Bronchial epithelial cell (primary cell): ENCODE data around the gene GRK2. TPM values are rescaled to one million over a fixed set of nuclear protein-coding genes. Genes with fewer than 3 reads are reported as not detected.
"Not testable (repeated sequence)": the region's sequence is repeated elsewhere in the genome, so short reads cannot be mapped to it uniquely, and the experiment has no call there.

Experiments
- DNase-seq: peaks from one replicate; pipeline ENCODE4 v3.0.0-alpha.2; 2010; ENCODE audit warnings: low read depth
- FAIRE-seq: peaks from 2 replicates; lab custom pipeline; 2011; peaks lifted over from hg19 to GRCh38; lab: Jason Lieb, UNC
- H3K27me3 ChIP-seq: 2 replicates; pipeline ENCODE4 v1.5.1; 2011; ENCODE audit warnings: low read length; ENCODE audit not compliant: control insufficient read depth, insufficient read depth
- H3K36me3 ChIP-seq: 2 replicates; pipeline ENCODE4 v1.5.1; 2011; ENCODE audit warnings: low read length; ENCODE audit not compliant: control insufficient read depth, insufficient read depth
- H3K4me3 ChIP-seq: 2 replicates; pipeline ENCODE4 v1.5.1; 2011; ENCODE audit warnings: mild to moderate bottlenecking, low read depth, low read length, control low read depth
- total RNA-seq: library from RNA; depleted of rRNA; stranded (reverse); fragments of >200 nt; gene quantifications from 2 replicates; pipeline ENCODE4 v1.2.1, GENCODE V29; 2014
- TF ChIP-seq, protein P1 (sequence below): IDR thresholded peaks from 2 replicates; pipeline ENCODE4 v1.5.1; 2011; ENCODE audit warnings: mild to moderate bottlenecking, moderate library complexity, low read length, control low read depth, inconsistent platforms; ENCODE audit not compliant: insufficient read depth, severe bottlenecking

Gene GRK2
- 55.0 and 77.4 TPM in 2 replicates for total RNA-seq

- FAIRE-seq: no peak
- H3K27me3 ChIP-seq: no peaks in the 10 kb centered on the region
- no peak for DNase-seq
- peaks cover 17% of the 10 kb centered on the region for H3K36me3 ChIP-seq
- H3K4me3 ChIP-seq: peak within 1 kb of the TSS; percentile 76
- TF ChIP-seq, protein P1, sequence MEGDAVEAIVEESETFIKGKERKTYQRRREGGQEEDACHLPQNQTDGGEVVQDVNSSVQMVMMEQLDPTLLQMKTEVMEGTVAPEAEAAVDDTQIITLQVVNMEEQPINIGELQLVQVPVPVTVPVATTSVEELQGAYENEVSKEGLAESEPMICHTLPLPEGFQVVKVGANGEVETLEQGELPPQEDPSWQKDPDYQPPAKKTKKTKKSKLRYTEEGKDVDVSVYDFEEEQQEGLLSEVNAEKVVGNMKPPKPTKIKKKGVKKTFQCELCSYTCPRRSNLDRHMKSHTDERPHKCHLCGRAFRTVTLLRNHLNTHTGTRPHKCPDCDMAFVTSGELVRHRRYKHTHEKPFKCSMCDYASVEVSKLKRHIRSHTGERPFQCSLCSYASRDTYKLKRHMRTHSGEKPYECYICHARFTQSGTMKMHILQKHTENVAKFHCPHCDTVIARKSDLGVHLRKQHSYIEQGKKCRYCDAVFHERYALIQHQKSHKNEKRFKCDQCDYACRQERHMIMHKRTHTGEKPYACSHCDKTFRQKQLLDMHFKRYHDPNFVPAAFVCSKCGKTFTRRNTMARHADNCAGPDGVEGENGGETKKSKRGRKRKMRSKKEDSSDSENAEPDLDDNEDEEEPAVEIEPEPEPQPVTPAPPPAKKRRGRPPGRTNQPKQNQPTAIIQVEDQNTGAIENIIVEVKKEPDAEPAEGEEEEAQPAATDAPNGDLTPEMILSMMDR: no peak
Observed at GRCh38 chr11:67266449-67267187, at the start of gene GRK2. Gene GRK2, plus strand, starts transcription at chr11:67266473. Its CDS starts 227 bp downstream, at chr11:67266700.

DNA sequence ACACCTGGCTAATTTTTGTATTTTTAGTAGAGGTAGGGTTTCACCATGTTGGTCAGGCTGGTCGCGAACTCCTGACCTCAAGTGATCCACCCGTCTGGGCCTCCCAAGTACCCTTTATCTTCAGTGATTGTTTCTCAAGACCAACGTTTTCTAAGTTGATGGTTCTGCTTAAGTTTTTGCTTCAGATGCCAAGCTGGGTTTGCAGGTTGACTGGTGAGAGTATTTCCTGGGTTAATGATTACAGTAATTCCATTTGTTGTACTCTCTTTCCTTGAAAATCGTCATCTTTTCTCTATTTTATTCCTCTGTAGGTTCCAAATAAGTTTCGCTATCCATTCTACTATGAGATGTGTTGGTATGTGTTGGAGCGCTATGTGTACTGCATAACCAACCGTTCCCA, 38.5 kb upstream of the GRK2 start:
- H3K36me3 ChIP-seq: peaks cover 14% of the 10 kb centered on the region
- no peak for FAIRE-seq

GRCh38 chr11:67230406-67230805, 35.9 kb upstream of the GRK2 start:
- H3K4me3 ChIP-seq: no peak overlapping the region
- peaks cover 14% of the 10 kb centered on the region for H3K36me3 ChIP-seq
- DNase-seq: peak; percentile 38
- FAIRE-seq: no peak
- TF ChIP-seq, protein P1: no peak
- no peaks in the 10 kb centered on the region for H3K27me3 ChIP-seq

More for the DNA sequence above, 38.5 kb upstream of the GRK2 start:
- TF ChIP-seq, protein P1: no peak
- DNase-seq: no peak
- Histone ChIP-seq H3K4me3 (no peak overlapping the region), H3K27me3 (no peaks in the 10 kb centered on the region)

GRCh38 chr11:67230886-67231285, 35.4 kb upstream of the GRK2 start:
- no peak for FAIRE-seq
- H3K36me3 ChIP-seq: peaks cover 14% of the 10 kb centered on the region

DNA sequence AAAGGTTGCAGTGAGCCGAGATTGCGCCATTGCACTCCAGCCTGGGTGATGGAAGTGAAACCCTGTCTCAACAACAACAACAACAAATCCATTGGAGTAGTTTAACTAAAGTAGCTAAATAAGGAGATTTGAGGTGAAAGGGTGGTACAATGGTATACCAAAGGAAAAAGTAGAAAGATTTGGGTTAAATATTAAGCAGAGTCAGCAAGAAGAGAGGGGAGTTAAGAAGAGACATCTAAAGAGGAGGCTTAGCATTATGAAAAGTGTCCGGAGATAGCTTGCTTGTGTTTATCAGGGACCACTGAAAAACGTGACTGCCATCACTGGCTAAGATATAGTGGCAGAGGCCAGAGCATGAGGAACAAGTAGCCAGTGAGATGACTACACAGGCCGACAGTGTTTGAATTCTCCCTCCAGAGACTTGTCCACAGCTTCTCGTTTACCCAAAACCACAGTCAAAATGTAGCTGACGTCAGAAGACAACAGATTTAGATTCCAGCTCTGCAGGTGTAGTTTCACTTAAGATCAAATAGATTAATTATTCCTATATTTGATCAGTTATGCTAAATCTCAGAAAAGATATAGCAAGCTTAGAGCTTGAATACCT, 32.6 kb upstream of the GRK2 start:
- no peak for FAIRE-seq
- Histone ChIP-seq H3K27me3 (no peaks in the 10 kb centered on the region), H3K4me3 (no peak overlapping the region), H3K36me3 (peaks cover 6% of the 10 kb centered on the region)
- TF ChIP-seq, protein P1: no peak
- no peak for DNase-seq

More at GRCh38 chr11:67230886-67231285, 35.4 kb upstream of the GRK2 start:
- no peak for DNase-seq
- TF ChIP-seq, protein P1: no peak
- Histone ChIP-seq H3K4me3 (no peak overlapping the region), H3K27me3 (no peaks in the 10 kb centered on the region)

DNA sequence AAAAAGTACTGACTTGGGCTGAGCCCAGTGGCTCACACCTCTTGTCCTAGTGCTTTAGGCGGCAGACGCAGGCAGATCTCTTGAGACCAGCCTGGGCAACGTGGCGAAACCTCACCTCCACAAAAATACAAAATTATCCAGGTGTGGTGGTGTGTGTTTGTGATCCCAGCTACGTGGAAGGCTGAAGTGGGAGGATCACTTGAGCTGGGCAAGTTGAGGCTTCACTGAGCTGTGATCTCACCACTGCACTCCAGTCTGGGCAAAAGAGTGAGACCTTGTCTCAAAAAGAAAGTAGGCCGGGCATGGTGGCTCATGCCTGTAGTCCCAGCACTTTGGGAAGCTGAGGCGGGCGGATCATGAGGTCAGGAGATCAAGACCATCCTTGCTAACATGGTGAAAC, 31.7 kb upstream of the GRK2 start:
- H3K4me3 ChIP-seq, FAIRE-seq, H3K36me3 ChIP-seq, H3K27me3 ChIP-seq: not testable (repeated sequence)
- peak; percentile 89 for DNase-seq
